Choroid plexus epithelial cell (primary cell): ENCODE data around the gene SPRYD3.

Experiments used
- DNase-seq: peaks from one replicate; pipeline ENCODE4 v3.0.0-alpha.2; 2010; ENCODE audit warnings: low read depth
- H3K4me3 ChIP-seq: 2 replicates; pipeline ENCODE4 v1.5.1; 2011; ENCODE audit warnings: low read depth, mild to moderate bottlenecking, control low read depth, low read length, moderate library complexity
- TF ChIP-seq, protein P1 (sequence below): conservative IDR thresholded peaks from 2 replicates; pipeline ENCODE4 v1.5.1; 2011; ENCODE audit warnings: low read depth, mild to moderate bottlenecking, control low read depth, inconsistent platforms, low read length, moderate library complexity

The SPRYD3 gene

GRCh38 chr12:53053218-53054111, 25.7 kb downstream of the SPRYD3 start:
- peak overlapping the region; percentile 57 for H3K4me3 ChIP-seq
- TF ChIP-seq, protein P1, sequence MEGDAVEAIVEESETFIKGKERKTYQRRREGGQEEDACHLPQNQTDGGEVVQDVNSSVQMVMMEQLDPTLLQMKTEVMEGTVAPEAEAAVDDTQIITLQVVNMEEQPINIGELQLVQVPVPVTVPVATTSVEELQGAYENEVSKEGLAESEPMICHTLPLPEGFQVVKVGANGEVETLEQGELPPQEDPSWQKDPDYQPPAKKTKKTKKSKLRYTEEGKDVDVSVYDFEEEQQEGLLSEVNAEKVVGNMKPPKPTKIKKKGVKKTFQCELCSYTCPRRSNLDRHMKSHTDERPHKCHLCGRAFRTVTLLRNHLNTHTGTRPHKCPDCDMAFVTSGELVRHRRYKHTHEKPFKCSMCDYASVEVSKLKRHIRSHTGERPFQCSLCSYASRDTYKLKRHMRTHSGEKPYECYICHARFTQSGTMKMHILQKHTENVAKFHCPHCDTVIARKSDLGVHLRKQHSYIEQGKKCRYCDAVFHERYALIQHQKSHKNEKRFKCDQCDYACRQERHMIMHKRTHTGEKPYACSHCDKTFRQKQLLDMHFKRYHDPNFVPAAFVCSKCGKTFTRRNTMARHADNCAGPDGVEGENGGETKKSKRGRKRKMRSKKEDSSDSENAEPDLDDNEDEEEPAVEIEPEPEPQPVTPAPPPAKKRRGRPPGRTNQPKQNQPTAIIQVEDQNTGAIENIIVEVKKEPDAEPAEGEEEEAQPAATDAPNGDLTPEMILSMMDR = peak; percentile 77
- DNase-seq = peak; percentile 38

DNA sequence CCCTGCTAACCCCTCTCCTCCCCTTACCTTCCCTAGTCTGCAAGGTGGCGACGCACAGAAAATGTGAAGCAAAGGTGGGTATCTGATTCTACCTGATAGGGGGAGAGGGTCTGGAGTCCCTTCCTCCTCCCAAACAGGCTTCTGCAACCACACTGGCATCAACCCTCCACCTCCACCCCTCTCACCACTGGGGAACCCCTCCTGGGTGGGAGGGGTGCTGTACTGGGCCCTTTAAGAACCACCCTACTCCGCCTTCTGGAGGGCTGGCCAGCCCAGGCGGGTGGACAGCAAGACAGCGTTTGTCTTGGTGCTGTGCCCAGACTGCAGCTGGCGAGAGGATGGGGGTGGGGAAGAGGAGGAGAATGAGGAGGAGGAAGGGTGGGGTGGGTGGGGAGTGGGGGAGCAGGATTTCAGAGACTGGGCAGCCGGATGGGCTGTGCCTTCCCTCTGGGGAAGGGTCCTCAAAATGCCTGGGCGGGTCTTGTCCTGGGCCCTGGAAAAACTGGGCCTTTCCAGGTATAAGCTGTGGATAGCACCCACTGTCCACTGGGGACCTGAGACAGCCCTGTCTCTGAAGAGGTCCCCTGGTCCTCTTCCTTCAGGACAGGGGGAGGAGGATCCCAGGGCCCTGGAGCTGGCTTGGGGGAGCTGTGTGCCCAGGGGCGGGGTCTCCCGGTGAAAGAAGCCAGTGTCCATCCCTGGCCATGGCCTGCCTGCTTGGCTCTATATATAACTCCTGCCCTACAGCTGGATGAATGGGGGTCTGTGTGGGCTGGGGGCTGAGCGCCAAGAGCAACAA, 26.6 kb downstream of the SPRYD3 start:
- H3K4me3 ChIP-seq = peak overlapping the region; percentile 70
- peak; percentile 91 for DNase-seq
- TF ChIP-seq, protein P1 = peak; percentile 0

DNA sequence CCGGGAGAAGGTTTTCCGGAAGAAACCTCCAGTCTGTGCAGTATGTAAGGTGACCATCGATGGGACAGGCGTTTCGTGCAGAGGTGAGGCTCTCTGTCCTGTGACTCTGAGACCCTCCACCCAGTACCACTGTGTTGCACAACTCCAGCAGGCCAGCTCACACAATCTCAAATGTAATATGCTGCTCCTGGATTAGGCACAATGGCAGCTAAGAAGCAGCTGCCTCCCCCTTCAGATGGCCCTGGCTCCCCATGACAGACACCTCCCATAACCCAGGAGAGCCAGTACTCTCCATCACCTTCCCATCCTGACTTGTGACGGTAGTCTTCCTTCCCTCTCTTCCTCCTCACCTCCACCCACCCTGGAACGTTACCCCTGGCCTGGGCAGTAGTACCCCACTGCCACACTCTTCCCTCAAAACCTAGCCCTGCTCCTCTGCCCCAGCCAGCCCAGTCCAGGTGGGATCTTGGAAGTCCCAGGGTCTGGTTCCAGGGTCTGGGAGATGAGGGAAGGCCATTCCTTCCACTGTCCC, 27.2 kb downstream of the SPRYD3 start:
- no peak for DNase-seq

DNA sequence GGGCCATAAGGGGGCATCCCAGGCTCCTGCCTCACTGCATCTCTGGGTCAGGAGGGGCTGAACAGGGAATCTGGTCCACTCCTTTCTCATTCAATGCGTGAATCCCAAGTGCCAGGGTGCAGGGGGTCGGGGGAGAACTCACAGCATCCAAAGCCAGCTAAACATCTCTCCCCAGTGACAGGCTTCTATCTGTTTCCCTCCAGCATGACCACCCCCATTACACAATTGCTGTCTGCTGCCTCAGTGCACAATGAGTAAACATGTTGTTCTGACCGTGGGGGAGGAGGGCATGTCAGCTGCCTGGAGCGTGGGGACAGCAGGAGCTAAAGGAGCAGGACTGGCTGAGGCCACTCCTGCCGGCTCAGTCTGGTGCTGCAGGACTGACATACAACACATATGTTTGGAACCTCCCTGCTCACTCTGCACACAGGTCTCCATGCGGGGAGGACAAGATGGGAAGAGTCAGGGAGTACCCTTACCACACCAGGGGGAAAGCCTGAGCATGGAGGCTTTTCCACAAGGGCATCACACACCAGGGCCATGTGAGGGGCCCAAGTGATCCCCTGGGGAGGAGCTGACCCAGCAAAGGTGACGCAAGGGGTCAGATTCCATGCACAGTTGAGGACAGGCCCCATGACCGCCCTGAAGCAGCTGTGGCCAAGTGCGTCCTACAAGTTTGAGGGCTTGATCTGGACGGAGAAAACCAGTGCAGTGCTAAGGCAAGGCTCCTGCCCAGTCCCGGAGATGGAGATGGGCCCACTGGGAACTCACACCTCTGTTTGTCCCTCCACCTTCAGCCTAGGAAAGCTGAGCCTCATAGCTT, 27.9 kb downstream of the SPRYD3 start:
- DNase-seq = peak; percentile 92
- peak overlapping the region; percentile 70 for H3K4me3 ChIP-seq
- TF ChIP-seq, protein P1 = peak; percentile 28

More for the DNA sequence above, 27.2 kb downstream of the SPRYD3 start:
- TF ChIP-seq, protein P1 = no peak
- H3K4me3 ChIP-seq = peak overlapping the region; percentile 70

DNA sequence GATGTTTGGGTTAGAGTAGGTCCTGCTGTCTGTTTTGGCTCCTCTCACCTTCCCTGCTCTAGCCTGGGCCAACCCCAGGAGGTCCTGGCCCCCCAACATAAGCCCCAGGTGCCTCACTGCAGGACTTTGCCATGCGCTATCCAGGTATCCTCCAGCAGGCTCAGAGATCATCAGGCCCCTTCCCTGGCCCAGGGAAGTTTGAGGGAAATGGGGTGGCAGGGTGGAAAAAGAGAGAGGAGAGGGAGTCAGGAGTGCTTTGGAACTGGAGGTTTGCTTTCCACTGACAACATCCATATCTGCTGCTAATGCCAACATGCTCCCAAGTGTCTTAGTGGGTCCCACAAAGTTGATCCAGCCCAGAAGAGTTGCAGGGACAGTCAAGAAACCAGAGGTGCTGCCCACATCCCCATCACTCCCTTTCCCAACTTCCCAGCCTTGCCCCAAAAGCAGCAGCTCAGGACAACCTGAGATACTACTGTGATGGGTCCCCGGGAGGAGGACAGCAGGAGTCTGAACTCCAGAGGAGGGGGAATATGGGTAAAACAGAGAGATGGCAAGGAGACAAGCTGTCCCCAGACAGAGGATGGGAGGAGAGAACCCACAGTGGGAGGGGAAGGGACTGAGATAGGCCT, 28.6 kb downstream of the SPRYD3 start:
- no peak for DNase-seq
- TF ChIP-seq, protein P1 = no peak
- H3K4me3 ChIP-seq = peak overlapping the region; percentile 70
